HepG2 (cell line): ENCODE data around the gene TNS1. TPM values are rescaled to one million over a fixed set of nuclear protein-coding genes. Genes with fewer than 3 reads are reported as not detected.

Source experiments
- ATAC-seq: fragments of 200-7000 bp; cut with Tn5 transposase; 3 replicates; pipeline ENCODE4 v1.9.1; 2020; ENCODE audit warnings: mild to moderate bottlenecking, moderate library complexity
- BruUV-seq: library from RNA; stranded (reverse); fragments of 400-500 nt; replicated peaks from 2 replicates; lab custom pipeline; 2021; lab: Mats Ljungman, UMichigan
- CTCF ChIA-PET: fragments of 300-600 bp; formaldehyde crosslinking; extraction: SDS; loops from one replicate; lab custom pipeline; 2021; ENCODE audit warnings: low total read pairs, inconsistent platforms, low intra/inter-chr PET ratio; lab: Yijun Ruan, JAX
- POLR2A ChIA-PET: fragments of 350-600 bp; sonication (Branson Sonifier 250); formaldehyde crosslinking; loops from one replicate; lab custom pipeline; 2020; ENCODE audit warnings: antibody characterized with exemption, inconsistent platforms; lab: Yijun Ruan, JAX
- DNase-seq: peaks from one replicate; pipeline ENCODE4 v3.0.0-alpha.2; 2015; ENCODE audit warnings: low spot score
- FAIRE-seq: peaks from 3 replicates; lab custom pipeline; 2011; peaks lifted over from hg19 to GRCh38; lab: Jason Lieb, UNC
- H2AFZ ChIP-seq: one replicate; pipeline ENCODE4 v1.6.1; 2011; ENCODE audit warnings: low read length, inconsistent platforms
- H3K27ac ChIP-seq: fragments of 300-600 bp; 3 replicates; pipeline ENCODE4 v1.8.0; 2011; ENCODE audit warnings: mixed run types, mild to moderate bottlenecking, mixed read lengths, low read length, inconsistent platforms; ENCODE audit not compliant: insufficient read depth; ENCODE audit errors: extremely low read length
- H3K27me3 ChIP-seq, 2 experiments: fragments of 200-600 bp in 1 of 2; 2 replicates in 1 of 2; 3 replicates in 1 of 2; pipeline versions ENCODE4 v1.6.0 to v1.8.0; 2011; ENCODE audit warnings: low read length in 2 of 2, mild to moderate bottlenecking in 2 of 2, moderate library complexity in 2 of 2, inconsistent platforms in 1 of 2; ENCODE audit not compliant: insufficient read depth in 2 of 2, control insufficient read depth in 1 of 2
- H3K36me3 ChIP-seq, 2 experiments: fragments of 200-600 bp in 1 of 2; replicated peaks in 1 of 2; 2 replicates in 1 of 2; 3 replicates in 1 of 2; pipeline versions ENCODE4 v1.5.1 to v1.8.0; 2011; ENCODE audit warnings: low read length in 2 of 2, inconsistent platforms in 1 of 2; ENCODE audit not compliant: insufficient read depth in 2 of 2, control insufficient read depth in 1 of 2
- H3K4me1 ChIP-seq: 2 replicates; pipeline ENCODE4 v1.5.1; 2012; ENCODE audit warnings: low read length, inconsistent platforms; ENCODE audit not compliant: insufficient read depth
- H3K4me2 ChIP-seq: 2 replicates; pipeline ENCODE4 v1.6.0; 2011; ENCODE audit warnings: low read depth, low read length, inconsistent platforms
- H3K4me3 ChIP-seq, 3 experiments: fragments of 200-600 bp in 1 of 3; sonication (generic), shearing (Covaris generic) in 1 of 3; replicated peaks in 1 of 3; 2 replicates each; pipeline ENCODE4 v1.5.1; 2011 to 2016; ENCODE audit warnings: low read length in 3 of 3, inconsistent platforms in 2 of 3, low read depth in 2 of 3, mild to moderate bottlenecking in 2 of 3, control low read depth in 1 of 3, mixed read lengths in 1 of 3; ENCODE audit not compliant: insufficient read depth in 1 of 3
- H3K79me2 ChIP-seq: one replicate; pipeline ENCODE4 v1.6.1; 2011; ENCODE audit warnings: low read length, inconsistent platforms; ENCODE audit not compliant: insufficient read depth
- H3K9ac ChIP-seq: 2 replicates; pipeline ENCODE4 v1.6.0; 2011; ENCODE audit warnings: mild to moderate bottlenecking, low read depth, low read length, inconsistent platforms; ENCODE audit not compliant: insufficient read depth
- H3K9me3 ChIP-seq: 2 replicates; pipeline ENCODE4 v1.5.1; 2012; ENCODE audit warnings: mild to moderate bottlenecking, low read length
- H4K20me1 ChIP-seq: 2 replicates; pipeline ENCODE4 v1.6.0; 2011; ENCODE audit warnings: inconsistent platforms, mild to moderate bottlenecking, low read length, moderate library complexity; ENCODE audit not compliant: insufficient read depth
- ATRX ChIP-seq: sonication (generic); formaldehyde crosslinking; IDR thresholded peaks from 2 replicates; pipeline ENCODE4 v1.4.0; 2020; ENCODE audit warnings: missing genetic modification reagents, borderline replicate concordance
- CCDC6 ChIP-seq: sonication (generic); formaldehyde crosslinking; IDR thresholded peaks from 2 replicates; pipeline ENCODE4 v1.8.1; 2022; ENCODE audit warnings: mild to moderate bottlenecking, missing genetic modification reagents, moderate library complexity
- HNRNPL ChIP-seq: fragments of 200-400 bp; formaldehyde crosslinking; IDR thresholded peaks from 2 replicates; pipeline ENCODE4 v1.6.1; 2017; ENCODE audit warnings: mild to moderate bottlenecking, low read depth, low read length
- HOXA3 ChIP-seq: sonication (generic); formaldehyde crosslinking; IDR thresholded peaks from 2 replicates; pipeline ENCODE4 v1.5.0; 2020; ENCODE audit warnings: missing genetic modification reagents
- IKZF4 ChIP-seq: sonication (generic); formaldehyde crosslinking; IDR thresholded peaks from 2 replicates; pipeline ENCODE4 v1.5.1; 2020; ENCODE audit warnings: borderline replicate concordance, mild to moderate bottlenecking, low read depth, missing genetic modification reagents; ENCODE audit errors: not compliant biosample characterization
- KDM6A ChIP-seq: IDR thresholded peaks from 2 replicates; pipeline ENCODE4 v1.6.1; 2016; ENCODE audit warnings: low read depth
- KLF15 ChIP-seq: sonication (generic); formaldehyde crosslinking; IDR thresholded peaks from 2 replicates; pipeline ENCODE4 v1.8.1; 2023; ENCODE audit warnings: borderline replicate concordance, mild to moderate bottlenecking, inconsistent platforms, missing genetic modification reagents, mixed read lengths
- NR2F2 ChIP-seq: IDR thresholded peaks from 2 replicates; pipeline ENCODE4 v1.6.1; 2012; ENCODE audit warnings: low read depth, inconsistent platforms, borderline replicate concordance
- PAF1 ChIP-seq: IDR thresholded peaks from 2 replicates; pipeline ENCODE4 v1.6.1; 2016; ENCODE audit warnings: missing genetic modification reagents, missing compliant biosample characterization
- RARA ChIP-seq: IDR thresholded peaks from 2 replicates; pipeline ENCODE4 v1.6.1; 2016; ENCODE audit warnings: missing genetic modification reagents, missing compliant biosample characterization
- RARG ChIP-seq: sonication (generic); formaldehyde crosslinking; IDR thresholded peaks from 2 replicates; pipeline ENCODE4 v1.4.0; 2020; ENCODE audit warnings: low read depth, mild to moderate bottlenecking, missing genetic modification reagents
- SNRNP70 ChIP-seq: fragments of 200-400 bp; formaldehyde crosslinking; IDR thresholded peaks from 2 replicates; pipeline ENCODE4 v1.6.1; 2017; ENCODE audit warnings: mild to moderate bottlenecking, low read depth, low read length, moderate library complexity
- SP1 ChIP-seq, 2 experiments: fragments of 450-650 bp in 1 of 2; sonication (generic) in 1 of 2; formaldehyde crosslinking in 1 of 2; IDR thresholded peaks; 2 replicates each; pipeline versions ENCODE4 v1.4.0 to v1.6.1; 2016 to 2020; ENCODE audit warnings: missing genetic modification reagents in 1 of 2
- TCF7 ChIP-seq: sonication (generic); IDR thresholded peaks from 2 replicates; pipeline ENCODE4 v1.6.1; 2016; ENCODE audit warnings: antibody characterized with exemption, low read depth
- ZBTB38 ChIP-seq: sonication (generic); formaldehyde crosslinking; IDR thresholded peaks from 2 replicates; pipeline ENCODE4 v1.5.1; 2020; ENCODE audit warnings: mild to moderate bottlenecking, missing genetic modification reagents
- ZFYVE20 ChIP-seq: sonication (generic); formaldehyde crosslinking; IDR thresholded peaks from 2 replicates; pipeline ENCODE4 v1.8.0; 2023; ENCODE audit warnings: low read depth, mild to moderate bottlenecking, moderate library complexity, missing genetic modification reagents, borderline replicate concordance
- ZNF251 ChIP-seq: sonication (generic); formaldehyde crosslinking; IDR thresholded peaks from 2 replicates; pipeline ENCODE4 v1.9.0; 2021; ENCODE audit warnings: mild to moderate bottlenecking, missing genetic modification reagents
- ZNF44 ChIP-seq: sonication (generic); formaldehyde crosslinking; IDR thresholded peaks from 2 replicates; pipeline ENCODE4 v1.5.1; 2020; ENCODE audit warnings: mild to moderate bottlenecking, missing genetic modification reagents
- ZNF572 ChIP-seq: sonication (generic); formaldehyde crosslinking; IDR thresholded peaks from 2 replicates; pipeline ENCODE4 v1.5.1; 2020; ENCODE audit warnings: mild to moderate bottlenecking, missing genetic modification reagents
- ZNF737 ChIP-seq: sonication (generic); formaldehyde crosslinking; IDR thresholded peaks from 2 replicates; pipeline ENCODE4 v1.5.0; 2020; ENCODE audit warnings: missing genetic modification reagents, mild to moderate bottlenecking, borderline replicate concordance
- WGBS: methylation state at CpG from one replicate; pipeline ENCODE4 v1.1.6; 2017; ENCODE audit warnings: low lambda C conversion rate; 5-methylcytosine and 5-hydroxymethylcytosine counted together
- in situ Hi-C: cut with HindIII; loops from 2 replicates; pipeline ENCODE4 v1.10.0; 2017; ENCODE audit warnings: low pct_unique_long_range_greater_than_20kb; ENCODE audit not compliant: extremely low pct_ligation_motif_present
- intact Hi-C: fragments of 100-400 bp; cut with micrococcal nuclease; formaldehyde crosslinking; loops from one replicate; pipeline ENCODE4 v1.10.0; 2022; ENCODE audit not compliant: unreplicated experiment
- polyA plus RNA-seq, 8 experiments: library from polyadenylated mRNA; depleted of rRNA in 3 of 8; stranded (reverse) in 7 of 8; unstranded in 1 of 8; fragments of >200 nt; fragmentation: Illumina TruSeq in 4 of 8; extraction: Trizol in 4 of 8; gene quantifications; 2 replicates each; pipeline versions ENCODE4 v1.2.1 to v1.2.3, GENCODE V29; 2011 to 2016; ENCODE audit warnings: low read depth in 4 of 8, missing spikeins in 1 of 8, mixed read lengths in 1 of 8; ENCODE audit not compliant: insufficient read depth in 1 of 8
- total RNA-seq, 5 experiments: library from RNA; depleted of rRNA; stranded (reverse); fragments of >200 nt; fragmentation: Illumina TruSeq; extraction: Trizol; gene quantifications; 2 replicates each; pipeline ENCODE4 v1.2.3, GENCODE V29; 2016; ENCODE audit warnings: low read depth in 1 of 5
- TF ChIP-seq, protein P1 (sequence below): sonication (generic); formaldehyde crosslinking; IDR thresholded peaks from 2 replicates; pipeline ENCODE4 v1.5.1; 2020; ENCODE audit warnings: mild to moderate bottlenecking, missing genetic modification reagents, moderate library complexity
- TF ChIP-seq, protein P2 (sequence below): IDR thresholded peaks from 2 replicates; pipeline ENCODE4 v1.6.1; 2016; ENCODE audit warnings: low read depth

The TNS1 gene
- total and polyA plus RNA-seq, 2 of the 13 experiments (the other 11 are each of a cell fraction or from before 2014, with no cell fraction given): 1.9 to 118 TPM

GRCh38 chr2:217905395-217905794, 97.4 kb downstream of the TNS1 start:
- Histone ChIP-seq H3K27ac (no peak overlapping the region), H3K4me3 (no peak overlapping the region), H3K79me2 (peaks cover 15% of the 10 kb centered on the region), H3K4me2 (no peak overlapping the region), H3K9ac (no peak overlapping the region), H3K4me1 (peaks cover 82% of the 10 kb centered on the region), H3K36me3 (no peaks in the 10 kb centered on the region; a peak in 1 of 5 replicates), H3K27me3 (no peaks in the 10 kb centered on the region), H2AFZ (no peak overlapping the region), H4K20me1 (no peaks in the 10 kb centered on the region), H3K9me3 (no peaks in the 10 kb centered on the region)
- ChIA-PET POLR2A (no interaction called here), CTCF (no interaction called here)
- in situ Hi-C loops: no loop called here
- no TSS peak for BruUV-seq
- no peak for ATAC-seq
- FAIRE-seq: no peak
- WGBS: 73% methylated on average over 7 of the region's 10 CpGs
- intact Hi-C loops: no loop called here
- DNase-seq: no peak
- TF ChIP-seq, protein P1, sequence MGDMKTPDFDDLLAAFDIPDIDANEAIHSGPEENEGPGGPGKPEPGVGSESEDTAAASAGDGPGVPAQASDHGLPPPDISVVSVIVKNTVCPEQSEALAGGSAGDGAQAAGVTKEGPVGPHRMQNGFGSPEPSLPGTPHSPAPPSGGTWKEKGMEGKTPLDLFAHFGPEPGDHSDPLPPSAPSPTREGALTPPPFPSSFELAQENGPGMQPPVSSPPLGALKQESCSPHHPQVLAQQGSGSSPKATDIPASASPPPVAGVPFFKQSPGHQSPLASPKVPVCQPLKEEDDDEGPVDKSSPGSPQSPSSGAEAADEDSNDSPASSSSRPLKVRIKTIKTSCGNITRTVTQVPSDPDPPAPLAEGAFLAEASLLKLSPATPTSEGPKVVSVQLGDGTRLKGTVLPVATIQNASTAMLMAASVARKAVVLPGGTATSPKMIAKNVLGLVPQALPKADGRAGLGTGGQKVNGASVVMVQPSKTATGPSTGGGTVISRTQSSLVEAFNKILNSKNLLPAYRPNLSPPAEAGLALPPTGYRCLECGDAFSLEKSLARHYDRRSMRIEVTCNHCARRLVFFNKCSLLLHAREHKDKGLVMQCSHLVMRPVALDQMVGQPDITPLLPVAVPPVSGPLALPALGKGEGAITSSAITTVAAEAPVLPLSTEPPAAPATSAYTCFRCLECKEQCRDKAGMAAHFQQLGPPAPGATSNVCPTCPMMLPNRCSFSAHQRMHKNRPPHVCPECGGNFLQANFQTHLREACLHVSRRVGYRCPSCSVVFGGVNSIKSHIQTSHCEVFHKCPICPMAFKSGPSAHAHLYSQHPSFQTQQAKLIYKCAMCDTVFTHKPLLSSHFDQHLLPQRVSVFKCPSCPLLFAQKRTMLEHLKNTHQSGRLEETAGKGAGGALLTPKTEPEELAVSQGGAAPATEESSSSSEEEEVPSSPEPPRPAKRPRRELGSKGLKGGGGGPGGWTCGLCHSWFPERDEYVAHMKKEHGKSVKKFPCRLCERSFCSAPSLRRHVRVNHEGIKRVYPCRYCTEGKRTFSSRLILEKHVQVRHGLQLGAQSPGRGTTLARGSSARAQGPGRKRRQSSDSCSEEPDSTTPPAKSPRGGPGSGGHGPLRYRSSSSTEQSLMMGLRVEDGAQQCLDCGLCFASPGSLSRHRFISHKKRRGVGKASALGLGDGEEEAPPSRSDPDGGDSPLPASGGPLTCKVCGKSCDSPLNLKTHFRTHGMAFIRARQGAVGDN (CRISPR knock-in tag): peak; percentile 31
- no peak for TF ChIP-seq SNRNP70
- TF ChIP-seq KDM6A (CRISPR knock-in tag): no peak
- TF ChIP-seq HNRNPL: peak; percentile 76; the same call in 1 of the 2 replicates
- TF ChIP-seq CCDC6 (CRISPR knock-in tag): no peak
- no peak for TF ChIP-seq ZFYVE20 (CRISPR knock-in tag)
- no peak for TF ChIP-seq PAF1 (CRISPR knock-in tag)
- TF ChIP-seq RARG (CRISPR knock-in tag): no peak
- no peak for TF ChIP-seq RARA (CRISPR knock-in tag)
- TF ChIP-seq IKZF4 (CRISPR knock-in tag): no peak
- TF ChIP-seq TCF7: no peak
- TF ChIP-seq ZBTB38 (CRISPR knock-in tag): peak; percentile 64; the same call in 1 of the 2 replicates
- TF ChIP-seq ZNF572 (CRISPR knock-in tag): no peak
- TF ChIP-seq ZNF737 (CRISPR knock-in tag): no peak
- no peak for TF ChIP-seq ATRX (CRISPR knock-in tag)
- TF ChIP-seq, protein P2, sequence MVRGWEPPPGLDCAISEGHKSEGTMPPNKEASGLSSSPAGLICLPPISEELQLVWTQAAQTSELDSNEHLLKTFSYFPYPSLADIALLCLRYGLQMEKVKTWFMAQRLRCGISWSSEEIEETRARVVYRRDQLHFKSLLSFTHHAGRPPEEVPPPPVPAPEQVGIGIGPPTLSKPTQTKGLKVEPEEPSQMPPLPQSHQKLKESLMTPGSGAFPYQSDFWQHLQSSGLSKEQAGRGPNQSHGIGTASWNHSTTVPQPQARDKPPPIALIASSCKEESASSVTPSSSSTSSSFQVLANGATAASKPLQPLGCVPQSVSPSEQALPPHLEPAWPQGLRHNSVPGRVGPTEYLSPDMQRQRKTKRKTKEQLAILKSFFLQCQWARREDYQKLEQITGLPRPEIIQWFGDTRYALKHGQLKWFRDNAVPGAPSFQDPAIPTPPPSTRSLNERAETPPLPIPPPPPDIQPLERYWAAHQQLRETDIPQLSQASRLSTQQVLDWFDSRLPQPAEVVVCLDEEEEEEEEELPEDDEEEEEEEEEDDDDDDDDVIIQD (CRISPR knock-in tag): no peak
- no peak for TF ChIP-seq ZNF251
- no peak for TF ChIP-seq HOXA3
- no peak for TF ChIP-seq ZNF44 (CRISPR knock-in tag)
- no peak for TF ChIP-seq NR2F2
- no peak for TF ChIP-seq KLF15 (CRISPR knock-in tag)
- no peak for TF ChIP-seq SP1 (IDR thresholded peaks at IDR 0.05)
- TF ChIP-seq SP1 (CRISPR knock-in tag; IDR thresholded peaks at IDR 0.05): no peak
